DMS79 (cell line): Measurements from ENCODE around the gene AGTRAP.

Source experiments
- DNase-seq: peaks from one replicate; lab custom pipeline; 2025; lab: John Stamatoyannopoulos, UW

Gene AGTRAP

GRCh38 chr1:11735854-11736745, at the start of gene AGTRAP:
Gene AGTRAP, plus strand, starts transcription at chr1:11736136. Its CDS starts 73 bp downstream, at chr1:11736209.
- peak; percentile 84 for DNase-seq

GRCh38 chr1:11688506-11688905, 47.4 kb upstream of the AGTRAP start:
- no peak for DNase-seq

GRCh38 chr1:11690397-11691301, 45.3 kb upstream of the AGTRAP start:
- peak; percentile 47 for DNase-seq

- DNase-seq: peak; percentile 58
Measured at GRCh38 chr1:11691302-11691914, 44.5 kb upstream of the AGTRAP start, which contains the start of gene DRAXIN. Gene DRAXIN, plus strand, starts transcription at chr1:11691710. Its CDS starts 14,549 bp downstream, at chr1:11706259.

GRCh38 chr1:11691928-11692711, 43.8 kb upstream of the AGTRAP start:
- no peak for DNase-seq

GRCh38 chr1:11693024-11693590, 42.8 kb upstream of the AGTRAP start:
- DNase-seq: no peak

- DNase-seq: no peak
Measured at GRCh38 chr1:11693917-11694316, 42.0 kb upstream of the AGTRAP start.

- no peak for DNase-seq
Measured at GRCh38 chr1:11695861-11696260, 40.1 kb upstream of the AGTRAP start.

- DNase-seq: no peak
Measured at GRCh38 chr1:11697188-11697892, 38.6 kb upstream of the AGTRAP start.

- DNase-seq: no peak
Measured at GRCh38 chr1:11697893-11698210, 38.1 kb upstream of the AGTRAP start.

GRCh38 chr1:11700601-11701467, 35.1 kb upstream of the AGTRAP start:
- DNase-seq: no peak

- DNase-seq: no peak
Measured at GRCh38 chr1:11701551-11701961, 34.4 kb upstream of the AGTRAP start.

GRCh38 chr1:11701981-11702803, 33.7 kb upstream of the AGTRAP start:
- DNase-seq: no peak

- DNase-seq: no peak
Measured at GRCh38 chr1:11703357-11704193, 32.4 kb upstream of the AGTRAP start.

GRCh38 chr1:11704194-11704529, 31.8 kb upstream of the AGTRAP start:
- DNase-seq: no peak

GRCh38 chr1:11704691-11705475, 31.1 kb upstream of the AGTRAP start:
- DNase-seq: no peak

GRCh38 chr1:11705596-11705995, 30.3 kb upstream of the AGTRAP start:
- no peak for DNase-seq
